Activated effector memory CD4-positive, alpha-beta T cell treated with Interleukin-2 at 50 U/mL for 16 hours (primary cell): ENCODE results near the gene REPS2.
"Not testable (repeated sequence)": the region's sequence is repeated elsewhere in the genome, so short reads cannot be mapped to it uniquely, and the experiment has no call there.

Experiments
- DNase-seq: peaks from one replicate; pipeline ENCODE4 v3.0.0-alpha.2; 2020

Gene REPS2

GRCh38 chrX:16966752-16967448 is 20.4 kb downstream of the REPS2 start:
- no peak for DNase-seq

GRCh38 chrX:16968753-16969152 is 22.3 kb downstream of the REPS2 start:
- not testable (repeated sequence) for DNase-seq

DNA sequence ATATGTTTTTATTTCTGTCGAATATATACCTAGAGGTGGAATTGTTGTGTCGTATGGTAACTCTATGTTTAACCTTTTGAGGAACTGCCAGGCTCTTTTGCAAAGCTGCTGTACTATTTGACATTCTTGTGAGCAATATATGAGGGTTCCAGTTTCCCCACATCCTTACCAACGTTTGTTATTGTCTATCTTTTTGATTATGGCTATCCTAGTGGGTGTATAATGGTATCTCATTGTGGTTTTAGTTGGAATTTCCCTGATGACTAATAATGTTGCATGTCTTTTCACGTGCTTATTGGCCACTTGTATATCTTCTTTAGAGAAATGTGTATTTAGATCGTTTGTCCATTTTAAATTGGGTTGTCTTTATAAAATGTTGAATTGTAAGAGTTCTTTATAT is 24.5 kb downstream of the REPS2 start:
- no peak for DNase-seq

DNA sequence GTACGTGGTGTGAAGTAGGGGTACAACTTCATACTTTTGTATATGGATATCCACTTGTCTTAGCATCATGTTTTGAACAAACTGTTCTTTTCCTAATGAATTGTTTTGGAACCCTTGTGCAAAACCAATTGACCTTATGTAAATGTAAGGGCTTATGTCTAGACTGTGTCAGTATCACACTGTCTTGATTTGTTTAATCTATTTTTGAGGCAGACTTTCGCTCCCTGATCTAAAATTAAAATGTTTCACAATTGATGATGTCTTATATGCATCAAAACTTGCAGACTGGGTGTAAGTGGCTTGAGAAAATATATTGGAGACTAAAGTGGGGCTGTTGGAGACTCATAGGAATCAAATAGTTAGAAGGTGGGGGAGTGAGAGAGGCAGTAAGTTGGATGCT is 25.2 kb downstream of the REPS2 start:
- DNase-seq: no peak

- DNase-seq: no peak
These were observed 28.8 kb downstream of the REPS2 start for GRCh38 chrX:16975233-16975632.

DNA sequence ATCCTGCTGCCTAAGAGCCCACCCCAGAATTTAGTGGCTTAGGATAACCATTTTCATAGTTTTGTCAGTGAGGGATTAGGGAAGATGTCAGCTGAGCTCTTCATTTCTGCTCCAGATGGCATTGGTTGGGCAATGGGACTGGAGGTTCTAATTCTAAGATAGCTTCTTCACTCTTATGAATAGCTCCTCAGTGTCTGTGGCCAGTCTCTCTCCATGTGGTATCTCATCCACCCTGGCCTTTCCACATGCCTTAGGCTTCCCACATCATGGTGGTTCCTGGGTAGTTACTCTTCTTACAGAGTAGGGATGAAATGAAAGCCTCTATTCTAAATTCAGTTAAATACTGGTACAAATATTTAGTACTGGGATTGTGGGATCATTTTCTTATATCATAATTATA is 31.3 kb downstream of the REPS2 start:
- DNase-seq: no peak

DNA sequence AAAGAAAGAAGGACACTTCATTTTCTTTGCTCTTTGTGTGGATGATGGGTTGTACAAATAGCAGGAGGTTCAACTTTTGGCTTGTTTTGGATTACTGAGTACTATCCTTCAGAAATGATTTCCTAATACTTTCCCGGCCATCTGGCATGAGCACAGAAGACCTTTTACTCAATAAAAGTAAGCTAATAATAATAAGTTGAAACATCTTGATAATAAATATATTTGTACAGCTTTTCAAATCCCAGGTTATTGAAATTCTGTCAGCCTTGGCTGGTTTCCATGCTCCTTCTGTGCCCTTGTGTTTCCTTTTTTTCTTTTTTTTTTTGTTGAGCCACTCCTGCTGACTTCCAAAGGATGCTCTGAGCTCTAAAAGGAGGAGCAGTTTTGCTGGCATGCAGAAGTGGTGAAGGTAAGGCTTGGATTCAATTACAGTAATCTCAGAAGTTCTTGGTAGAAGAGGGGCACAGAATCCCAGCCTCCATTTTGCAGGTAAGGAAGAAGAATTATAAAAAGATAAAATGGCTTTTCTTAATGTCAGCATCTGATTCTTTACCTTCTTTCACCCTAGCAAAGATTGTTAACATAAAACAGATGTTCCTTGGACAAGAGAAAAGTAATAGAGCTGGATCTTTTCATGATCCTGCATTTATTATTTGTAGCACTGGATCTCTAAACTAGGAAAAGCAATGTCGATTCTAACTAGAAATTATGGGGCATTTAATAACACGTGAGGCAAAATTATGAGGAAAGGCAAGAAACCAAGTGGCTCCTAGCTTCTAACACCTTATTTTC is 31.9 kb downstream of the REPS2 start:
- DNase-seq: no peak

- no peak for DNase-seq
These were observed 32.8 kb downstream of the REPS2 start for GRCh38 chrX:16979226-16979625.

GRCh38 chrX:16981209-16981608 is 34.8 kb downstream of the REPS2 start:
- no peak for DNase-seq

DNA sequence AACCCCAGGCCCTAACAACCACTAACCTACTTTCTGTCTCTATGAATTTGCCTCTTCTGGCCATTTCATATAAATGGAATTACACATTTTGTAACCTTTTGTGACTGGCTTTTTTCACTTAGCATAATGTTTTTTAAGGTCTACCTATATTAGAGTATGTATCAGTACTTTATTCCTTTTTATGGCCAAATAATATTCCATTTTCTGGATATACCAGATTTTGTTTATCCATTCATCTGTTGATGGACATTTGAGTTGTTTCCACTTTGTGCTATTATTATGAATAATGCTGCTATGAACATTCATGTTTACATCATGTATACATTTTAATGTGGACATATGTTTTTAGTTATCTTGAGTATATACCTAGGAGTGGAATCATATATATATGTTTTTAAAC is 35.5 kb downstream of the REPS2 start:
- DNase-seq: no peak

GRCh38 chrX:16983051-16983450 is 36.6 kb downstream of the REPS2 start:
- no peak for DNase-seq

GRCh38 chrX:16985286-16985685 is 38.8 kb downstream of the REPS2 start:
- DNase-seq: no peak

DNA sequence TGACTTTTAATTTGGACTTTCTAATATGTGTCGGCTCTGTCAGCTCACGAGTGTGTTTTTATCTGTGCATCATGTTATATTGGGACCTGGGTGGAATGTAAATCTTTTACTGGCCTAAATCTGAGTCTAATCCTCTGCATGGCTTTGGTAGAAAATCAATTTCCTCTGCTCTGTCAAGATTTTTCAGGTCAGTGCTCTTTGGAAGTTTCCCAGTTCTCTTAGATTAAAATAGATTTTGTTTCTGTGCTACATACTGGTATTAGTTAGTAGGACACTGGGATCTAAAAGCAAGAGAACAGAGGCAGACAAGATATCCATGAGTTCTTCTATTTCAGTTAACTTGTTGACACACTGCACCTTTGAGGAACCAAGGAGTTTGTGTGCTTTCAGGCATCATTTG is 39.7 kb downstream of the REPS2 start:
- no peak for DNase-seq

GRCh38 chrX:16989750-16990149 is 43.3 kb downstream of the REPS2 start:
- no peak for DNase-seq

GRCh38 chrX:16990839-16991238 is 44.4 kb downstream of the REPS2 start:
- no peak for DNase-seq

DNA sequence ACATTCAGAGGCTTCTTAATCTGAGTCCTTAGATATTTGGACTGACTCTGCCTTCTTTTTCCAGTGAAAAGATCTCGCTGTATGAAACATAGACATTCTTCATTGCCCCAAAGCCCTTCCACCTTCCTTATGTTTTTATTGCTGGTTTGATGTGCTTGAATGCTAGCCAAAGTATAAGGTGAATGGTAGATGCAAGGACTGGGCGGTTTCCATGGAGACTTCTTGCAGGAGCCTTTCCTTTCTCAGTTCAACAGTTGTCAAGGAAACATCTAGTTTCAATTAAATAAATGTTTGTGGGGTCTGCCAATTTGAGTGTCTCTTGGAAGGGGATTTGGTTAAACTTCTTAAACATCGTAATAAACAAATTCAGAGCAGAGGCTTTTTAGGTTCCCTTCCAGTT is 46.0 kb downstream of the REPS2 start:
- DNase-seq: no peak

DNA sequence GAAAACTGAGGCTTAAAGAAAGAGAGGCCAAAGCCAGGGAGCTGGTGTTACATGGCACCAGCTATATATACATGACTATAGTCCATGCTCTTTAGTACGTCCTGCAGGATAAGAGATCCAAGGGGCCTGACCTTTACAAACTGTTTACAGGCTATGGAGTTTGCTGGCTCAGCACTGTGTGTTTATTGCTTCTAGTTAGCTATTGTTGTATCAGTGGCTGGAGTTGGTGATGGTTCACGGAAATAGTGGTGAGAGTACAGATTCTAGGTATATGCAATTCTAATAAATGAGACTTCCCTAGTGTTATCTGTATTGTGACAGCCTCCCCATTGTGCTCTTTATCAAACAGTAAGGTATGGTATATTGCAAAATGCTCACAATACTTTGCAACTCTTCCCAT is 46.5 kb downstream of the REPS2 start:
- DNase-seq: no peak

GRCh38 chrX:16993791-16994318 is 47.4 kb downstream of the REPS2 start:
- no peak for DNase-seq

GRCh38 chrX:16994736-16995135 is 48.3 kb downstream of the REPS2 start:
- no peak for DNase-seq

DNA sequence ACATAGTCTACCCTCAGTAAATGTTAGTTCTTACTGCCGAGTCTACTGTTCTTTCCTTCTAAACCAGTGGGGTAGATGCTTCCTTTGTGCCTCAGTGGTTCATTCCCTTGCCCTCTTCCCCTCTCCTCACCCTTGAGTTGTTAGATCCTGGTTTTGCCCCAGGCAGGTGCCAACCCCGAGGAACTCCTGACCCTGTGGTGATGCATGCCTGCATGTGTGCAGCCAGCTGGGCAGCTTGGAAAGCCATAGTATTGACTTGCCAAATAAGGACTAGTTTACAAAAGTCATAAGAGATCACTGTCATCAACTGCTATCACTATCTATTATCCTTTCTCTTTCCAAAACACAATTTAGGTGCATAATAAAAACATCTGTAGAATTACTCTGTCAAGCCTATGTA is 50.9 kb downstream of the REPS2 start:
- DNase-seq: no peak

DNA sequence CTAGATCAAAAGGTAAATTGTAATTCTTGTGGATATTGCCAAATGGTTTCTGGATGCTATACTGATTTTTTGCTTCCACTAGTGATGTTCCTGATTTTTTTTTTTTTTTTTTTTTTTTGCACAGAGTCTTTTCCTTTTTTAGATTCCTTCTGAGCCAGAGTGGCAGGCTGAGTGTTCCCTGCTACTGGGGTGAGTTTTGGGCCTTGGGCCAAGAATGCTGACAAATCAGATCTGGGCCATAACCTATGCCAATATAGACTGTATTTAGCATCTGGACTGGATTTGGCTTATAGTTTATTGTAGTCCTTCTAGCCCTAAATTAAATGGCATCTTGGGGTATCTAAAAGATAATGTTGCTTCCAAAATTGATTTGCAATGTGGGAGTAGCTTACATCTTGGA is 52.8 kb downstream of the REPS2 start:
- DNase-seq: no peak

DNA sequence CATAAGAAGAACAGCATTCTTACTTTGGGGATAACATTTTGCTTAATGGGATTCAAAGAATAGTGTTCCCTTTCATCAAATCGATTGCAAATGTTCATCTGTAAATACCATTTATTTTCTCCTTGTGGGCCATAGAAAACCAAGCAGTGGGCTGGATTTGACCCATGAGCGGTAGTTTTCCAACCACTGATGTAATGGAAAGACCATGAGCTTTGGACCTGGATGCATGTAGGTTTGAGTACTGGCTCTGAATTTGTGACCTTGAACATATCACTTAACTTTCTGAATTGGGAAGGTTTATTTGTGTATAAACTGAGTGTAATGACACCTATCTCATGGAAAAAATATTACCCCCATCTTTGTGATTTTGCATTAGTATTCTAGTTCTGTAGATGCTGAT is 54.3 kb downstream of the REPS2 start:
- no peak for DNase-seq

DNA sequence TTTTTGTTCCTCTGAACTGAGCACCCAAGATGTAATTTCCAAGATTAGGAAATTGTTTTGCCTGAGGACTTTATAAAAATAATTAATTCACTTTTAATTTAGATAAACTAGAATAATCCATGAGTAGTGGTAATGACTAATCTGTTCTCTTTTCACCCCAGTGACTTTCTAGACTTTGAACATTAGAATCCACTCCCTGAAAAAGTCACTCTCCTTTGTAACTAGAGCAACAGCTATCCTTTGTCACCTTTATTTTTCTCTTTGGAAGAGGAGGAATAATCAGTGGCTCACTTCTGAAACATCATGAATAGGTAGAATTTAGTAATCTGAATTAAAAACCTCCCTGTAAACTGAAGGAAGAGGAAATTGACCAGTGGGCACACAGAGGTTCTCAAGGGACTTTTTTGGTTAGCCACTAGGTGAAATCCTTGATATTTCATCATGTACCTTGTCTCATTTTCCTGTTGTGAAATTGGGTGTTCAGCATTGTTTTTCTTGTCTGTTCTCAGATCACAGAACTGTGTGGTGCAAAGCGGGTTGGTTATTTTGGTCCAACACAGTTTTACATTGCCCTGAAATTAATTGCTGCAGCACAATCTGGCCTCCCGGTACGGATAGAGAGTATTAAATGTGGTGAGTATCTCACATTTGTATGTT is 59.4 kb downstream of the REPS2 start:
- no peak for DNase-seq
